HL-60 (cell line): ENCODE results near the gene ANKS1A.
A peak's percentile ranks its signal among the peaks of the same experiment; 100 is the strongest.

Experiments
- DNase-seq, 2 experiments: peaks; one replicate each; pipeline ENCODE4 v3.0.0-alpha.2; 2010 to 2020; ENCODE audit warnings: low read depth in 1 of 2, low spot score in 1 of 2
- H3K27ac ChIP-seq: fragments of 250-450 bp; sonication (Bioruptor Pico); replicated peaks from 2 replicates; pipeline ENCODE4 v1.5.1; 2020; ENCODE audit warnings: mild to moderate bottlenecking, moderate library complexity
- H3K27me3 ChIP-seq: fragments of 250-450 bp; sonication (Bioruptor Pico); 2 replicates; pipeline ENCODE4 v1.5.1; 2021; ENCODE audit warnings: mild to moderate bottlenecking, moderate library complexity; ENCODE audit not compliant: insufficient read depth, poor library complexity, severe bottlenecking
- H3K4me3 ChIP-seq: replicated peaks from 2 replicates; pipeline ENCODE4 v1.5.1; 2011; ENCODE audit warnings: mild to moderate bottlenecking, control low read depth, low read length; ENCODE audit not compliant: insufficient read depth
- GABPA ChIP-seq: IDR thresholded peaks from 2 replicates; pipeline ENCODE4 v1.6.1; 2012; ENCODE audit warnings: low read depth
- POLR2AphosphoS5 ChIP-seq: IDR thresholded peaks from 2 replicates; pipeline ENCODE4 v1.6.1; 2012; ENCODE audit warnings: low read depth
- SPI1 ChIP-seq: IDR thresholded peaks from 2 replicates; pipeline ENCODE4 v1.6.1; 2012; ENCODE audit warnings: low read depth, mild to moderate bottlenecking, borderline replicate concordance
- TF ChIP-seq, protein P1 (sequence below): IDR thresholded peaks from 2 replicates; pipeline ENCODE4 v1.6.1; 2012; ENCODE audit warnings: low read depth; ENCODE audit not compliant: insufficient replicate concordance
- TF ChIP-seq, protein P2 (sequence below): IDR thresholded peaks from one replicate; pipeline ENCODE4 v1.5.1; 2011; ENCODE audit warnings: low read length, control low read depth, inconsistent platforms; ENCODE audit not compliant: insufficient read depth

ANKS1A gene

DNA sequence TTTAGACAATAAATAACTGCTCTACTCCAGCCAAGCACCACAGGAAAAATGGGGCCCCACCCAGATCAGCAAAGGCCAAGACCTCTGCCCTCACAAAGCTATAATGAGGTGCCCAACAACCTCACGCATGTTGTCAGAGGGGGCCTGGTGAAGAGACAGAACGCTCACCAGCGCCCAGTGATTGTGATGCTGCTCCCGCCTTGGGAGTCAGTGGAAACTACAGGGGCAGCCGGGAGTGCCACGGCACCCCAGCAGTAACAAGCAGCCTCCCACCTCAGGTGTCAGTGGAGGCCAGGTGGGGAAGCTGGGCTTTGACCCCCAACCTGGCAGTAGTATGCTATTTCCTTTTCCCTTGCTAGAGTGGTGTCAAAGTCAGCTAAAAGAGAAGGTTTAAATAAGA is 204.7 kb downstream of the ANKS1A start:
- H3K27ac ChIP-seq: no peak overlapping the region
- no peak overlapping the region for H3K4me3 ChIP-seq
- TF ChIP-seq POLR2AphosphoS5: no peak
- TF ChIP-seq GABPA: no peak
- TF ChIP-seq, protein P1, sequence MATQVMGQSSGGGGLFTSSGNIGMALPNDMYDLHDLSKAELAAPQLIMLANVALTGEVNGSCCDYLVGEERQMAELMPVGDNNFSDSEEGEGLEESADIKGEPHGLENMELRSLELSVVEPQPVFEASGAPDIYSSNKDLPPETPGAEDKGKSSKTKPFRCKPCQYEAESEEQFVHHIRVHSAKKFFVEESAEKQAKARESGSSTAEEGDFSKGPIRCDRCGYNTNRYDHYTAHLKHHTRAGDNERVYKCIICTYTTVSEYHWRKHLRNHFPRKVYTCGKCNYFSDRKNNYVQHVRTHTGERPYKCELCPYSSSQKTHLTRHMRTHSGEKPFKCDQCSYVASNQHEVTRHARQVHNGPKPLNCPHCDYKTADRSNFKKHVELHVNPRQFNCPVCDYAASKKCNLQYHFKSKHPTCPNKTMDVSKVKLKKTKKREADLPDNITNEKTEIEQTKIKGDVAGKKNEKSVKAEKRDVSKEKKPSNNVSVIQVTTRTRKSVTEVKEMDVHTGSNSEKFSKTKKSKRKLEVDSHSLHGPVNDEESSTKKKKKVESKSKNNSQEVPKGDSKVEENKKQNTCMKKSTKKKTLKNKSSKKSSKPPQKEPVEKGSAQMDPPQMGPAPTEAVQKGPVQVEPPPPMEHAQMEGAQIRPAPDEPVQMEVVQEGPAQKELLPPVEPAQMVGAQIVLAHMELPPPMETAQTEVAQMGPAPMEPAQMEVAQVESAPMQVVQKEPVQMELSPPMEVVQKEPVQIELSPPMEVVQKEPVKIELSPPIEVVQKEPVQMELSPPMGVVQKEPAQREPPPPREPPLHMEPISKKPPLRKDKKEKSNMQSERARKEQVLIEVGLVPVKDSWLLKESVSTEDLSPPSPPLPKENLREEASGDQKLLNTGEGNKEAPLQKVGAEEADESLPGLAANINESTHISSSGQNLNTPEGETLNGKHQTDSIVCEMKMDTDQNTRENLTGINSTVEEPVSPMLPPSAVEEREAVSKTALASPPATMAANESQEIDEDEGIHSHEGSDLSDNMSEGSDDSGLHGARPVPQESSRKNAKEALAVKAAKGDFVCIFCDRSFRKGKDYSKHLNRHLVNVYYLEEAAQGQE: no peak
- TF ChIP-seq SPI1: no peak
- H3K27me3 ChIP-seq: no peaks in the 10 kb centered on the region
- DNase-seq: no peak

DNA sequence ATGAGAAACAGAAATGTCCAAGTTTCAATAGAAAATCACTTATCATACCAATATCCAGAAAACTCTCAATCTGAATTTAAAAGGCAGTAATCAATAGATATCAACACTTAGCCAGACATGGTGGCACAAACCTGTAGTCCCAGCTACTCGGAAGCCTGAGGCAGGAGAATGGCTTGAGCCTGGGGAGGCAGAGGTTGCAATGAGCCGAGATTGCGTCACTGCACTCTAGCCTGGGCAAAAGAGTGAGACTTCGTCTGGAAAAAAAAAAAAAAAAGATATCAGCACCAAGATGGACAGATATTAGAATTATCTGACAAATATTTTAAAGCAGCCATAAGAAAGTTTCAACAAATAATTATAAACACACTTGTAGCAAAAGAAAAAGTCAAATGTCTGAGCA is 205.1 kb downstream of the ANKS1A start:
- TF ChIP-seq POLR2AphosphoS5 (no peak), GABPA (no peak), SPI1 (no peak)
- TF ChIP-seq, protein P1: no peak
- TF ChIP-seq, protein P2, sequence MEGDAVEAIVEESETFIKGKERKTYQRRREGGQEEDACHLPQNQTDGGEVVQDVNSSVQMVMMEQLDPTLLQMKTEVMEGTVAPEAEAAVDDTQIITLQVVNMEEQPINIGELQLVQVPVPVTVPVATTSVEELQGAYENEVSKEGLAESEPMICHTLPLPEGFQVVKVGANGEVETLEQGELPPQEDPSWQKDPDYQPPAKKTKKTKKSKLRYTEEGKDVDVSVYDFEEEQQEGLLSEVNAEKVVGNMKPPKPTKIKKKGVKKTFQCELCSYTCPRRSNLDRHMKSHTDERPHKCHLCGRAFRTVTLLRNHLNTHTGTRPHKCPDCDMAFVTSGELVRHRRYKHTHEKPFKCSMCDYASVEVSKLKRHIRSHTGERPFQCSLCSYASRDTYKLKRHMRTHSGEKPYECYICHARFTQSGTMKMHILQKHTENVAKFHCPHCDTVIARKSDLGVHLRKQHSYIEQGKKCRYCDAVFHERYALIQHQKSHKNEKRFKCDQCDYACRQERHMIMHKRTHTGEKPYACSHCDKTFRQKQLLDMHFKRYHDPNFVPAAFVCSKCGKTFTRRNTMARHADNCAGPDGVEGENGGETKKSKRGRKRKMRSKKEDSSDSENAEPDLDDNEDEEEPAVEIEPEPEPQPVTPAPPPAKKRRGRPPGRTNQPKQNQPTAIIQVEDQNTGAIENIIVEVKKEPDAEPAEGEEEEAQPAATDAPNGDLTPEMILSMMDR: no peak
- no peak overlapping the region for H3K27ac ChIP-seq
- no peaks in the 10 kb centered on the region for H3K27me3 ChIP-seq
- DNase-seq: peak in 1 of 2 experiments; percentile 18
- H3K4me3 ChIP-seq: no peak overlapping the region

DNA sequence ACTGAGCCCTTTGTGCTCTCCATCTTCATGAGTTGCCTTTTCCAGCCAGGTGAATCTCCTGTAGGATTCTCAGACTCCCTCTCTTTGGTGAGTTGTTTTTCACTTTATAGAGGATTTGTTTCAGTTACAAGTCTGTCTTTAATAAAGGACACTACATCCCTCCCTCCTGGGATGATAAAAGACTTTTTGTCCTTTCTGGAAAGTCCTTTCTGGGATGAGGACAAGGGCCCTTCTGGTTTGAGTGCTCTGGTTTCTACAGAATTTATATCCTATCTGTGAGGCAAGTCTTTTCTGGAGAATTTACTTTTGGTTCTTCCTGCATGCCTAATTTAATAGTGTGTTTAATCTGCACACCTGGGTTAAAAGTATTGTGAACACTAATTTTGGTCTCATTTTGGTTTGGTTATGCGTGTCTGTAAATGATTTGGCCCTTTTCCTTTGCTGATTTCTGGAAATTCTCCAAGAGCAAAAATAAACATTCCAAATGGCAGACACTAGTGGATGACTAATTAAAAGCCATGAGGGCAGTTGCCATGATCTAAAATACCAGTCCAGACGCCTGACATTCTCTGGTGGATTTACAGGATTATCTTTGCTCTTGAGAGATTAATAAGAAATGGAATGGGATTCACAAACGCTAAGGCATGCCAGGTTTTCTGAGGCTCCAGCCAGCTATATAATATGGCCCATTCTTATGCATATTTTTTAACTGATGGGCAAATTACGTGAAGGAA is 207.2 kb downstream of the ANKS1A start:
- Histone ChIP-seq H3K4me3 (no peak overlapping the region), H3K27me3 (no peaks in the 10 kb centered on the region), H3K27ac (no peak overlapping the region)
- TF ChIP-seq SPI1 (no peak), POLR2AphosphoS5 (no peak), GABPA (no peak)
- TF ChIP-seq, protein P1: no peak
- TF ChIP-seq, protein P2: no peak
- no peak for DNase-seq
